H9 (cell line): ENCODE measurements around the gene PRUNE2. TPM values are rescaled to one million over a fixed set of nuclear protein-coding genes. Genes with fewer than 3 reads are reported as not detected.

Source experiments
- DNase-seq: peaks from one replicate; pipeline ENCODE4 v3.0.0-alpha.2; 2017
- H2AFZ ChIP-seq: one replicate; pipeline ENCODE4 v1.6.1; 2013; ENCODE audit warnings: mild to moderate bottlenecking, low read length, control low read depth, moderate library complexity
- H2AK5ac ChIP-seq: 2 replicates; pipeline ENCODE4 v1.6.1; 2013; ENCODE audit warnings: low read length, control low read depth, mixed read lengths; ENCODE audit not compliant: insufficient read length
- H2BK120ac ChIP-seq: one replicate; pipeline ENCODE4 v1.6.1; 2013; ENCODE audit warnings: low read depth, mild to moderate bottlenecking, low read length, control low read depth, inconsistent platforms; ENCODE audit not compliant: poor library complexity, severe bottlenecking
- H2BK12ac ChIP-seq: 2 replicates; pipeline ENCODE4 v1.6.1; 2013; ENCODE audit warnings: low read length, control low read depth, mixed read lengths, low read depth; ENCODE audit not compliant: insufficient read length
- H2BK15ac ChIP-seq: 2 replicates; pipeline ENCODE4 v1.6.1; 2013; ENCODE audit warnings: low read depth, low read length, control low read depth
- H2BK20ac ChIP-seq: one replicate; pipeline ENCODE4 v1.6.1; 2013; ENCODE audit warnings: low read depth, mild to moderate bottlenecking, low read length, control low read depth, inconsistent platforms; ENCODE audit not compliant: poor library complexity, severe bottlenecking
- H2BK5ac ChIP-seq: 2 replicates; pipeline ENCODE4 v1.6.1; 2013; ENCODE audit warnings: low read length, control low read depth, mixed read lengths; ENCODE audit not compliant: insufficient read length
- H3K14ac ChIP-seq: 2 replicates; pipeline ENCODE4 v1.6.1; 2013; ENCODE audit warnings: low read length, control low read depth; ENCODE audit not compliant: insufficient read depth
- H3K18ac ChIP-seq: 2 replicates; pipeline ENCODE4 v1.6.1; 2013; ENCODE audit warnings: low read depth, mild to moderate bottlenecking, mixed read lengths, low read length, control low read depth; ENCODE audit not compliant: insufficient read length
- H3K23ac ChIP-seq: 2 replicates; pipeline ENCODE4 v1.6.1; 2013; ENCODE audit warnings: low read length, control low read depth, mixed read lengths, low read depth; ENCODE audit not compliant: insufficient read length
- H3K23me2 ChIP-seq: 2 replicates; pipeline ENCODE4 v1.6.1; 2013; ENCODE audit warnings: low read depth, mild to moderate bottlenecking, mixed read lengths, low read length, control low read depth; ENCODE audit not compliant: insufficient read length, poor library complexity, severe bottlenecking
- H3K27ac ChIP-seq: 2 replicates; pipeline ENCODE4 v1.5.1; 2013; ENCODE audit warnings: low read length, control low read depth, mixed read lengths, low read depth; ENCODE audit not compliant: insufficient read length
- H3K27me3 ChIP-seq: 2 replicates; pipeline ENCODE4 v1.6.1; 2013; ENCODE audit warnings: low read length, control low read depth, inconsistent platforms; ENCODE audit not compliant: insufficient read depth
- H3K4ac ChIP-seq: 2 replicates; pipeline ENCODE4 v1.6.1; 2013; ENCODE audit warnings: low read depth, mild to moderate bottlenecking, control low read depth, inconsistent platforms, low read length, moderate library complexity
- H3K4me1 ChIP-seq: 2 replicates; pipeline ENCODE4 v1.6.1; 2013; ENCODE audit warnings: low read length, control low read depth, inconsistent platforms; ENCODE audit not compliant: insufficient read depth
- H3K4me2 ChIP-seq: 2 replicates; pipeline ENCODE4 v1.6.1; 2013; ENCODE audit warnings: low read length, control low read depth, mixed read lengths; ENCODE audit not compliant: insufficient read length, insufficient read depth
- H3K56ac ChIP-seq: 2 replicates; pipeline ENCODE4 v1.6.1; 2013; ENCODE audit warnings: low read depth, mild to moderate bottlenecking, mixed read lengths, low read length, control low read depth; ENCODE audit not compliant: insufficient read length
- H3K79me1 ChIP-seq: 2 replicates; pipeline ENCODE4 v1.6.1; 2013; ENCODE audit warnings: low read depth, mild to moderate bottlenecking, moderate library complexity, low read length, control low read depth, inconsistent platforms; ENCODE audit not compliant: insufficient read depth, poor library complexity, severe bottlenecking
- H3K79me2 ChIP-seq: 2 replicates; pipeline ENCODE4 v1.6.1; 2013; ENCODE audit warnings: low read length, control low read depth, inconsistent platforms; ENCODE audit not compliant: insufficient read depth
- H3K9ac ChIP-seq: 2 replicates; pipeline ENCODE4 v1.6.1; 2013; ENCODE audit warnings: low read length, control low read depth, mixed read lengths; ENCODE audit not compliant: insufficient read length; ENCODE audit errors: extremely low read depth
- H3K9me3 ChIP-seq: one replicate; pipeline ENCODE4 v1.6.1; 2013; ENCODE audit warnings: low read depth, low read length, inconsistent platforms; ENCODE audit not compliant: control insufficient read depth
- H3T11ph ChIP-seq: one replicate; pipeline ENCODE4 v1.6.1; 2013; ENCODE audit warnings: mild to moderate bottlenecking, low read length, control low read depth, inconsistent platforms
- H4K20me1 ChIP-seq: one replicate; pipeline ENCODE4 v1.6.1; 2013; ENCODE audit not compliant: control insufficient read depth, insufficient read length, insufficient read depth
- H4K5ac ChIP-seq: 2 replicates; pipeline ENCODE4 v1.6.1; 2013; ENCODE audit warnings: low read depth, mild to moderate bottlenecking, mixed read lengths, low read length, control low read depth; ENCODE audit not compliant: insufficient read length
- H4K8ac ChIP-seq: replicated peaks from 2 replicates; pipeline ENCODE4 v1.6.1; 2013; ENCODE audit warnings: low read length, control low read depth, mixed read lengths, low read depth; ENCODE audit not compliant: insufficient read length
- H4K91ac ChIP-seq: 2 replicates; pipeline ENCODE4 v1.6.1; 2013; ENCODE audit warnings: low read depth, mild to moderate bottlenecking, moderate library complexity, mixed read lengths, low read length, control low read depth; ENCODE audit not compliant: insufficient read length
- H3K27ac Mint-ChIP-seq, 3 experiments: 2 replicates in 2 of 3; 3 replicates in 1 of 3; pipeline ENCODE4 v1.8.0; 2020 to 2021; ENCODE audit warnings: mixed read lengths in 3 of 3, mild to moderate bottlenecking in 1 of 3, moderate library complexity in 1 of 3
- H3K27me3 Mint-ChIP-seq: 2 replicates; pipeline ENCODE4 v1.8.0; 2021; ENCODE audit warnings: low read depth, mild to moderate bottlenecking, moderate library complexity, mixed read lengths
- H3K36me3 Mint-ChIP-seq, 3 experiments: 2 replicates in 2 of 3; 3 replicates in 1 of 3; pipeline ENCODE4 v1.8.0; 2020 to 2021; ENCODE audit warnings: low read depth in 3 of 3, mixed read lengths in 3 of 3; ENCODE audit not compliant: insufficient read depth in 1 of 3
- H3K4me1 Mint-ChIP-seq, 2 experiments: 2 replicates each; pipeline ENCODE4 v1.8.0; 2020; ENCODE audit warnings: mixed read lengths in 2 of 2
- H3K4me3 Mint-ChIP-seq, 2 experiments: 2 replicates in 1 of 2; 3 replicates in 1 of 2; pipeline ENCODE4 v1.8.0; 2020 to 2021; ENCODE audit warnings: mild to moderate bottlenecking in 2 of 2, mixed read lengths in 2 of 2, moderate library complexity in 1 of 2
- H3K9me3 Mint-ChIP-seq, 2 experiments: 2 replicates in 1 of 2; 3 replicates in 1 of 2; pipeline ENCODE4 v1.8.0; 2020; ENCODE audit warnings: mild to moderate bottlenecking in 2 of 2, mixed read lengths in 2 of 2, moderate library complexity in 1 of 2
- WGBS: extraction: QIAGEN DNeasy Blood & Tissue Kit; methylation state at CpG from one replicate; pipeline ENCODE4 v1.1.7; 2013; ENCODE audit warnings: missing lambda C conversion rate, low lambda C conversion rate, mixed read lengths; ENCODE audit not compliant: insufficient read length; ENCODE audit errors: extremely low coverage; 5-methylcytosine and 5-hydroxymethylcytosine counted together
- total RNA-seq: library from RNA; stranded (reverse); gene quantifications from 2 replicates; pipeline ENCODE4 v1.2.1, GENCODE V29; 2021
- TF ChIP-seq, protein P1 (sequence below): fragments of 200-600 bp; sonication (generic); conservative IDR thresholded peaks from 3 replicates; pipeline ENCODE4 v1.8.0; 2021; ENCODE audit warnings: antibody characterized with exemption, mild to moderate bottlenecking

PRUNE2 gene
- total RNA-seq, 1 experiment from 2014 or later = 12.1 TPM

GRCh38 chr9:76707510-76707909 lies 198.4 kb downstream of the PRUNE2 start:
- Histone ChIP-seq H2AFZ (no peak overlapping the region), H3K4ac (no peak overlapping the region), H3K23ac (no peak overlapping the region), H2AK5ac (no peak overlapping the region), H4K5ac (no peak overlapping the region), H3K56ac (no peak overlapping the region), H3K4me1 (no peaks in the 10 kb centered on the region), H4K8ac (no peak overlapping the region), H2BK15ac (no peak overlapping the region), H4K91ac (no peak overlapping the region), H3K23me2 (no peaks in the 10 kb centered on the region), H2BK120ac (no peak overlapping the region), H3T11ph (no peak overlapping the region), H2BK5ac (no peak overlapping the region), H3K9ac (no peak overlapping the region), H3K27ac (no peak overlapping the region), H2BK20ac (no peak overlapping the region), H3K79me2 (no peaks in the 10 kb centered on the region), H4K20me1 (no peaks in the 10 kb centered on the region), H3K27me3 (no peaks in the 10 kb centered on the region), H3K9me3 (no peaks in the 10 kb centered on the region), H3K79me1 (no peaks in the 10 kb centered on the region), H2BK12ac (no peak overlapping the region), H3K18ac (no peak overlapping the region), H3K14ac (no peak overlapping the region), H3K4me2 (no peak overlapping the region)
- Mint-ChIP-seq H3K9me3 (no peaks in the 10 kb centered on the region), H3K36me3 (peaks cover 0 to 3% (median 0%) of the 10 kb centered on the region in 3 experiments; a peak in 2 of 7 replicates), H3K27ac (no peak overlapping the region), H3K27me3 (peaks cover 2% of the 10 kb centered on the region; the same call in 1 of the 2 replicates), H3K4me3 (no peak overlapping the region), H3K4me1 (peaks cover 5% of the 10 kb centered on the region in 2 experiments; a peak in 3 of 4 replicates)
- DNase-seq = no peak
- TF ChIP-seq, protein P1, sequence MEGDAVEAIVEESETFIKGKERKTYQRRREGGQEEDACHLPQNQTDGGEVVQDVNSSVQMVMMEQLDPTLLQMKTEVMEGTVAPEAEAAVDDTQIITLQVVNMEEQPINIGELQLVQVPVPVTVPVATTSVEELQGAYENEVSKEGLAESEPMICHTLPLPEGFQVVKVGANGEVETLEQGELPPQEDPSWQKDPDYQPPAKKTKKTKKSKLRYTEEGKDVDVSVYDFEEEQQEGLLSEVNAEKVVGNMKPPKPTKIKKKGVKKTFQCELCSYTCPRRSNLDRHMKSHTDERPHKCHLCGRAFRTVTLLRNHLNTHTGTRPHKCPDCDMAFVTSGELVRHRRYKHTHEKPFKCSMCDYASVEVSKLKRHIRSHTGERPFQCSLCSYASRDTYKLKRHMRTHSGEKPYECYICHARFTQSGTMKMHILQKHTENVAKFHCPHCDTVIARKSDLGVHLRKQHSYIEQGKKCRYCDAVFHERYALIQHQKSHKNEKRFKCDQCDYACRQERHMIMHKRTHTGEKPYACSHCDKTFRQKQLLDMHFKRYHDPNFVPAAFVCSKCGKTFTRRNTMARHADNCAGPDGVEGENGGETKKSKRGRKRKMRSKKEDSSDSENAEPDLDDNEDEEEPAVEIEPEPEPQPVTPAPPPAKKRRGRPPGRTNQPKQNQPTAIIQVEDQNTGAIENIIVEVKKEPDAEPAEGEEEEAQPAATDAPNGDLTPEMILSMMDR = no peak
- no CpG with 5 or more reads among the region's 6 CpGs for WGBS
